ENCODE measurements around the gene SLC13A5. TPM values are rescaled to one million over a fixed set of nuclear protein-coding genes. Genes with fewer than 3 reads are reported as not detected.

SLC13A5 gene
- 0.13 to 0.24 TPM (median 0.16 TPM) in 5 replicates for total RNA-seq (2022; extraction: Qiagen RNA extraction; ENCODE audit: low read depth)

DNA sequence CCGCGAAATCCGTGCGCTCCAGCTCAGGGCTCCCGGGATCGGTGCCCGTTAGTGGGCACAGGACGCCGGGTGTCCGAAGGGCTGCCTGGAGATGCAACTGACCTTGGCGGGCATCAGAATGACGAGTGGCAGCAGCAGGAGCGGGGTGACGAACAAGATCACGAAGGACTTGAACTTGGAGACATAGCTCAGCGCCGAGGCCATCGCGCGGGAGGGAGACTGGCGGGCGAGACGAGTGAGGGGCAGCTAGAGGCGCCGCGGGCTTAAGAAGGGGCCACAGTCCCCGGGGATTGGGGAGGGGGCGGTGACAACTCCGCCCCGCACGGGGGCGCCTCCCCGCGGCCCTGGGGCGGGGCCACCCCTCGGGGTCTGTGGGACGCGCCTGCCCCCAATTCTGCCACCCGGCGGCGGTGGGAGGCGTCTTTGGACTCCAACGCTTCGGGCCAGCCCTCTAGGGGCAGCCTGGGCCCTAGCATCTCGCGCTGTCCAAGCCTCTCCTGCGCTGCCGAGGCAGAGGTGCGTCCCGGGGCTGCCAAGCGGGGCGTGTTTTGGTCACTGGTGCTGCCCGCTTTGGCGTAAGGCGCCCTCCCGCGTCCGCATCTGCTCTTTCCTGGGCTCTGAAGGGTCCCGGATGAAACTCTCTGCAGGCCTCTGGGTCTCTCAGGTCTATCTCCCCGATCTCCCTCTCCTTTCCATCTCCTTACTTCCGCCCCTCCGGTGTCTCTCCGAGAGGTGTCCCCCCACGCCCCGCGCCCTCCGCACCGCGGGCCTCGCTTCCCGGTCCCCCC is at the start of gene SLC13A5:
SLC13A5 (minus strand) TSS at position 240 of the 788 bp plus-strand sequence; CDS start at position 204, 36 bp downstream.

DNA sequence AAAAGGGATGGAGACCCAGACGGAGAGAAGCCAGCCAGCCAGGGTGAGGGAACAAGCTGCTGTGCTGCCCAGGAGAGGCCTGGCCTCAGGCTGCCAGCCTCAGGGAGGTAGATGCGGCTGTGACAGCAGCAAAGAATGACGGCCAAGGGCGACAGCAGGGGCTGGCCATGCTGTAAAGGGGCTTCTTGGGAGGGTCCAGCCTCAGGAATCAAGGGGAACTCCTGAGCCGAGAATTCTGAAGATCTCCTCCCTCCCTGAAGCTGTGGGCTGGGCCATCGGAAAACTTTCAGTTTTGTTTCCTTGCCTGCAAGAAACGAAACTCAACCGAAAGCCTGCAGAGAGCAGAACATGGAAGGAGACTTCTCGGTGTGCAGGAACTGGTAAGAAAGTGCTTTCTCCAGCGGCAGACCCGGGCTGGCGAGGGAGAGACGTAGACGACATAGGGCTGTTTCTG is 42.6 kb upstream of the SLC13A5 start, which contains the start of gene XAF1:
XAF1 (plus strand) TSS at position 316 of the 454 bp plus-strand sequence; CDS start at position 349, 33 bp downstream.

DNA sequence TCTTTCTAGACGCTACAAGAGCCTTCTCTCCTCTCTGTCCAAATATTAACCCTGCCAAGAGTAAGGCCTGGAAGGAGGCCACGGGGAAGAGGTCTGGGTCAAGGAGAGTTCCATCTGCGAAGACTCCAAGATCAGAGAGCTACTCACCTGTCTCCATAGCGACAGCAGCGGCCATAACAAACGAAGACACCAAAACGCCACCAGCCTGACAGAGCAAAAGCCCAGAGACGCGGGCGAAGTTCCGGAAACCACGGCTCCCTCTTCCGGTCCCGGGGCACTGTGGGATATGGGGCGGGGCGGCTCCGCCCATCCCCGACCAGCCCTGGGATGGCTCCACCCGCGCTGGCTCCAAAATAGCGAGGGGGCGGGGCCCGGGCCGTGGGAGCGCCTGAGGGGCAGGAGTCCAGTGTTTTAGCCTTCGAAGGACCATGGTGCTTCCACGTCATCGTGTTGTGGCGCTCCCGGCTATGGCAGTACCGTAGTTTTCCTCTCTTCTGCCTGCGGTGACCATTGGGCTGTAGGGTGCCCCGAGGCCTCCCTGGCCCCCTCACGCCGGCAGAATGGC is 61.7 kb downstream of the SLC13A5 start, which contains the start of the genes C17orf100 and MED31:
C17orf100 (plus strand) TSS at position 409 of the 565 bp plus-strand sequence; CDS start at position 561, 152 bp downstream.
MED31 (minus strand) TSS at position 252 of the 565 bp plus-strand sequence; CDS start at position 175, 77 bp downstream.

DNA sequence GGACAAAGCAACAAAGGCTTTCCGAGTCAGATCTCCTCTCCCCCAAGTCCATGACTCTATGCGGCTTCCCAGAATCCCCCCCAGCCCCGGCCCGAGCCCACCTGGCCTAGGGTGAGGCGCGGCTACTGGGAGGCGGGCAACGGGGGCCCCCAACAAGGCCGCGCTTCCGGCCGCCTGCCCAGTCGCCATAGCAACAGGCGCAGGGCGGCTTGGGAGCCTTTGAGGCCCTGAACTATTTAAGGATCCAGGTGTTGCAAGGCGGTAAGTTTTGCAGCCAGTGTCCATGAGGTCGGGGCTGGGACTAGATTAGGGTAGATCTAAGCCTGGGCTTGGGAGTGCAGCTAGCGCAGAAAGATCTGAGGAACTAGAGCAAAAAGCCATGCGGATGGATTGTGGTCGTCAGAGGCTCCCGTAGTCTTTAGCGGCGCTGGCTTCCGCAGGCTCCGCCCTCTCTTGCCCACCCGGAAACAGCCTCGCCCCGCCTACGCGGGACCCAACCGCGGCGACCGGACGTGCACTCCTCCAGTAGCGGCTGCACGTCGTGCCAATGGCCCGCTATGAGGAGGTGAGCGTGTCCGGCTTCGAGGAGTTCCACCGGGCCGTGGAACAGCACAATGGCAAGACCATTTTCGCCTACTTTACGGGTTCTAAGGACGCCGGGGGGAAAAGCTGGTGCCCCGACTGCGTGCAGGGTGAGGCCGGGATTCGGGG is 72.5 kb downstream of the SLC13A5 start, which contains the start of the genes KIAA0753 and TXNDC17:
KIAA0753 (minus strand) TSS at position 176 of the 711 bp plus-strand sequence. CDS start 5,608 bp downstream, outside the sequence.
TXNDC17 (plus strand) TSS at position 525 of the 711 bp plus-strand sequence; CDS start at position 548, 23 bp downstream.

Other genes starting within 250 kb of the SLC13A5 start
- 1.6 to 2.9 TPM (median 2.2 TPM) in 5 replicates for gene PITPNM3, start 156.8 kb downstream of the SLC13A5 start, total RNA-seq (2022; extraction: Qiagen RNA extraction; ENCODE audit: low read depth)
- gene KIAA0753, start 72.7 kb downstream of the SLC13A5 start, total RNA-seq (2022; extraction: Qiagen RNA extraction; ENCODE audit: low read depth) = 16.5 to 22.1 TPM (median 19.6 TPM) in 5 replicates
- 379 to 465 TPM (median 412 TPM) in 5 replicates for gene TXNDC17, start 72.3 kb downstream of the SLC13A5 start, total RNA-seq (2022; extraction: Qiagen RNA extraction; ENCODE audit: low read depth)
- gene MED31, start 61.8 kb downstream of the SLC13A5 start, total RNA-seq (2022; extraction: Qiagen RNA extraction; ENCODE audit: low read depth) = 23.0 to 35.7 TPM (median 34.1 TPM) in 5 replicates
- gene C17orf100, start 61.6 kb downstream of the SLC13A5 start, total RNA-seq (2022; extraction: Qiagen RNA extraction; ENCODE audit: low read depth) = 2.2 to 3.0 TPM (median 2.8 TPM) in 5 replicates
- 0.03 TPM in 1 of 5 replicates, not detected in the others for gene XAF1, start 42.7 kb upstream of the SLC13A5 start, total RNA-seq (2022; extraction: Qiagen RNA extraction; ENCODE audit: low read depth)
- gene FBXO39, start 62.8 kb upstream of the SLC13A5 start, total RNA-seq (2022; extraction: Qiagen RNA extraction; ENCODE audit: low read depth) = not detected in 5 replicates
- 0.05 TPM in 1 of 5 replicates, not detected in the others for gene TEKT1, start 118.4 kb upstream of the SLC13A5 start, total RNA-seq (2022; extraction: Qiagen RNA extraction; ENCODE audit: low read depth)